Measurements from ENCODE around the gene TCF7L1. TPM values are rescaled to one million over a fixed set of nuclear protein-coding genes. Genes with fewer than 3 reads are reported as not detected.

TCF7L1 gene
- total and polyA plus RNA-seq, 9 of the 15 experiments (the other 6 are each of a cell fraction or from before 2014, with no cell fraction given): 0.03 to 0.11 (median 0.07) TPM; not detected in 5

- BruUV-seq (replicated peaks): TSS peak; percentile 90
- Histone ChIP-seq H3K36me3 (ENCODE audit: control insufficient read depth, insufficient read depth, low read length) (peaks cover 36% of the 10 kb centered on the region), H3K4me3 (peak within 1 kb of the TSS; percentile 82), H4K20me1 (replicated peaks; ENCODE audit: control insufficient read depth, insufficient read depth, low read length) (peaks cover 15% of the 10 kb centered on the region), H3K27ac (ENCODE audit: extremely low read depth, low read depth, low read length) (peak within 1 kb of the TSS; percentile 97), H3K27me3 (ENCODE audit: control insufficient read depth in 2 of 2, insufficient read depth in 2 of 2, low read length in 2 of 2) (no peaks in the 10 kb centered on the region), H3K79me2 (ENCODE audit: control insufficient read depth, insufficient read depth, low read length) (peaks cover 45% of the 10 kb centered on the region), H3K9ac (ENCODE audit: insufficient read depth in 1 of 2, low read depth in 2 of 2, low read length in 2 of 2) (peak within 1 kb of the TSS; percentile 93 to 98), H2AFZ (ENCODE audit: low read depth, low read length) (peak within 1 kb of the TSS; percentile 99), H3K4me2 (ENCODE audit: insufficient read depth, low read length) (peak within 1 kb of the TSS; percentile 97), H3K9me3 (replicated peaks; ENCODE audit: control insufficient read depth, insufficient read depth, low read depth, low read length) (no peaks in the 10 kb centered on the region), H3K4me1 (replicated peaks in 1 of 2; ENCODE audit: control insufficient read depth in 2 of 2, insufficient read depth in 2 of 2, low read length in 2 of 2) (peaks cover 21 to 27% of the 10 kb centered on the region in 2 experiments; a peak in 4 of 5 replicates), H3K9me1 (ENCODE audit: control insufficient read depth, insufficient read depth, low read length) (no peaks in the 10 kb centered on the region)
- FAIRE-seq (peak; percentile 62), ATAC-seq (peak; percentile 94), DNase-seq (ENCODE audit: extremely low read depth in 1 of 4, low spot score in 3 of 4) (peak; percentile 95 to 98 (median 97))
- under 1% methylated on average over 53 of the region's 57 CpGs for WGBS (ENCODE audit: insufficient coverage, low coverage, missing lambda C conversion rate)
- intact Hi-C loops (cut with micrococcal nuclease): loop anchor here (5.0 kb wide), 3 partner anchors 89 to 289 kb away; partner anchors contain the start of genes SH2D6 and USP39
- ChIA-PET POLR2A (interaction anchor here (0.5 to 2.6 kb wide), 19 partner anchors 9 to 853 kb away, joined by 3 to 13 read pairs (median 3); partner anchors contain the start of genes ELMOD3 and RETSAT), CTCF (ENCODE audit: low intra/inter-chr PET ratio) (no interaction called here)
- in situ Hi-C loops (cut with MboI): no loop called here
- TF ChIP-seq MTA1 (IDR thresholded peaks at IDR 0.05; ENCODE audit: borderline replicate concordance): peak; percentile 67; the same call in 1 of the 2 replicates
- TF ChIP-seq SMARCE1 (IDR thresholded peaks at IDR 0.05): no peak
- TF ChIP-seq KDM2B (CRISPR knock-in tag; IDR thresholded peaks at IDR 0.05): no peak
- no peak for TF ChIP-seq NR3C1 (CRISPR knock-in tag; IDR thresholded peaks at IDR 0.05)
- no peak for TF ChIP-seq DMBX1 (CRISPR knock-in tag; IDR thresholded peaks at IDR 0.05; ENCODE audit: borderline replicate concordance)
- no peak for TF ChIP-seq SETDB1 (IDR thresholded peaks at IDR 0.05; ENCODE audit: low read length)
- peak; percentile 99 for TF ChIP-seq POLR2A (conservative IDR thresholded peaks at IDR 0.05)
- TF ChIP-seq TARDBP (IDR thresholded peaks at IDR 0.05): no peak
- peak; percentile 56; the same call in 1 of the 2 replicates for TF ChIP-seq ESRRA (IDR thresholded peaks at IDR 0.05; ENCODE audit: borderline replicate concordance, low read depth)
- TF ChIP-seq NBN (IDR thresholded peaks at IDR 0.05; ENCODE audit: low read depth): peak; percentile 84
- no peak for TF ChIP-seq ZNF354B (CRISPR knock-in tag; IDR thresholded peaks at IDR 0.05)
- no peak for TF ChIP-seq ZNF324 (CRISPR knock-in tag; IDR thresholded peaks at IDR 0.05)
- no peak for TF ChIP-seq FOSL1 (tag; conservative IDR thresholded peaks at IDR 0.05)
- no peak for TF ChIP-seq CUX1 (CRISPR knock-in tag; IDR thresholded peaks at IDR 0.05)
- no peak for TF ChIP-seq ZNF75A (CRISPR knock-in tag; IDR thresholded peaks at IDR 0.05)
- TF ChIP-seq NR2C1 (IDR thresholded peaks at IDR 0.05): no peak
- no peak; the same call in none of the 2 replicates for TF ChIP-seq NR2C1 (tag; IDR thresholded peaks at IDR 0.05)
- TF ChIP-seq DLX4 (CRISPR knock-in tag; IDR thresholded peaks at IDR 0.05): no peak
- TF ChIP-seq MCM2 (IDR thresholded peaks at IDR 0.05; ENCODE audit: low read depth): no peak
These were observed 194.8 kb downstream of the TCF7L1 start, which contains the start of gene TGOLN2 for GRCh38 chr2:85327822-85328617. TSS of gene TGOLN2 (minus strand) at chr2:85327989. CDS start at chr2:85327962, 27 bp downstream.

Data from K562 (cell line).